ENCODE measurements around the gene LRRC71.

Gene LRRC71

GRCh38 chr1:156901966-156902915, 18.2 kb upstream of the LRRC71 start:
- no peak for DNase-seq
- in situ Hi-C loops (cut with HindIII; ENCODE audit: low pct_ligation_motif_present, low pct_unique_long_range_greater_than_20kb, low sequenced_read_pairs): no loop called here

- DNase-seq: no peak
- in situ Hi-C loops (cut with HindIII; ENCODE audit: low pct_ligation_motif_present, low pct_unique_long_range_greater_than_20kb, low sequenced_read_pairs): no loop called here
These were observed 16.9 kb upstream of the LRRC71 start for GRCh38 chr1:156903328-156904091.

DNA sequence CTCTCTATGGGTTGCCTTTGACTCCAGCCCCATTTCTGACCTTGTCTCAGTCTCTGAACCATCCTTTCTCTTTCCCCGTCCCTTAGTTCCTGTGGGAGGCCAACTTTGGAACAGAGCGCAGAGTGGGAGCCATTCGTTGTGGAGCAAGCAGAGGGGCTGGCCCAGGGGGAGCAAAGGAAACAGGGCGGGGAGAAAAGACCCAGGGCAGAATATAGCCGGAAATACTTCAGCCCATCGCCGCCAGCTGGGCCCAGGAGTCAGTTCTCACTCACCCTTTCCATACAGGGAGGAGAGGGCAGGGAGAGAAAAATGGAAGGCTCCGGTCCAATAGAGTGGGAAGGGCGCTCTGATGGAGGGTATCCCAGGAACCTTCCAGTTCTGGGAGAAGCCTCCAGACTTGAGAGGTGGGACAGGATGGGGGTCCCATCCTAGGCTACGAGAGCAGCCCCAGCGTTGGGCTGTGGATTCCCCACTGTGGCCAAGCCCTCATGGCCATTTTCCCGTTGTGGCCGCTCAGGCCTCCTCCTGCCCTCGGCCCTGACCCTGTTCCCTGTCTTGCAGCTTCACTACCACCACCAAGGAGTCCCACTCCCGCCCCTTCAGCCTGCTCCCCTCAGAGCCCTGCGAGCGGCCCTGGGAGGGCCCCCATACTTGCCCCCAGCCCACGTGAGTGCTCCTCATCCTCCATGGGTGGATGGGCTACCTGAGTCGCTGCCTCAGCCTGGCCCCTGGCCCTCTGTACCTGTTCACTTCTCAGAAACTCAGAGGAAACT, 16.1 kb upstream of the LRRC71 start:
- in situ Hi-C loops (cut with HindIII; ENCODE audit: low pct_ligation_motif_present, low pct_unique_long_range_greater_than_20kb, low sequenced_read_pairs): no loop called here
- no peak for DNase-seq

DNA sequence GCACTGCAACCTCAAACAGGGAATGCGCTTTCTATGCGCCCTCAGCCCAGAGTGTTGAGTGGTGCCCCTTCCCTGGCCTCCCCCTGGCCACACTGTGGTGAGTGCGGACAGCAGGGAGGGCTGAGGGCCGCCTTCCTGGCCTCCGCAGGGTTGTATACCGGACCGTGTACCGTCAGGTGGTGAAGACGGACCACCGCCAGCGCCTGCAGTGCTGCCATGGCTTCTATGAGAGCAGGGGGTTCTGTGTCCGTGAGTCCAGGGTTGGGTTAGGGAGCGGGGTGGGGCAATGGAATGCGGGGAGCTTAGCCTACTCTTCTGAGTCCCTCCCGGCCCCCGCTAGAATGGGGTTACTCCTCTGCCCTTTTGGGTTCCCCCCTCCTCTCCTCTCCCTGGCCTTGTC, 15.3 kb upstream of the LRRC71 start:
- no peak for DNase-seq
- in situ Hi-C loops (cut with HindIII; ENCODE audit: low pct_ligation_motif_present, low pct_unique_long_range_greater_than_20kb, low sequenced_read_pairs): no loop called here

- in situ Hi-C loops (cut with HindIII; ENCODE audit: low pct_ligation_motif_present, low pct_unique_long_range_greater_than_20kb, low sequenced_read_pairs): no loop called here
These were observed 14.8 kb upstream of the LRRC71 start for GRCh38 chr1:156905651-156906050.

DNA sequence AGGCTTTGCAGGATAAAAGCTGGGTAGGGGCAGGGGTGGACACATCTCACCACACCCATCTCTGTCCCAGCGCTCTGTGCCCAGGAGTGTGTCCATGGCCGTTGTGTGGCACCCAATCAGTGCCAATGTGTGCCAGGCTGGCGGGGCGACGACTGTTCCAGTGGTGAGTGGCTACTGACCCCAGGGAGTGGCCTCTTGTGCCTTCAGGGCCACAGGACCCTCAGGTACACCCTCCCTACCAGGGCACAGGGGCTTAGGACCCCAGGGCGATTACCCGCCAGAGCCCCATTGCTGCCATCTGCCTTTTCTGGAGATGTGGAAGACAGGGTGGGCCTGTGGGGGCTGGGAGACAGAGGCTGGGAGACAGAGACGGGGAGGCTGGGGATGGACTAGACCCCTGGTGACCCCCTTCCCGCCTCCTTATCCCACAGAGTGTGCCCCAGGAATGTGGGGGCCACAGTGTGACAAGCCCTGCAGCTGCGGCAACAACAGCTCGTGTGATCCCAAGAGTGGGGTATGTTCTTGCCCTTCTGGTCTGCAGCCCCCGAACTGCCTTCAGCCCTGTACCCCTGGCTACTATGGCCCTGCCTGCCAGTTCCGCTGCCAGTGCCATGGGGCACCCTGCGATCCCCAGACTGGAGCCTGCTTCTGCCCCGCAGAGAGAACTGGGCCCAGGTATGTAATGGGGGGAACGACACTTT, 14.1 kb upstream of the LRRC71 start:
- in situ Hi-C loops (cut with HindIII; ENCODE audit: low pct_ligation_motif_present, low pct_unique_long_range_greater_than_20kb, low sequenced_read_pairs): no loop called here
- DNase-seq: no peak

More at GRCh38 chr1:156905651-156906050, 14.8 kb upstream of the LRRC71 start:
- DNase-seq: no peak

DNA sequence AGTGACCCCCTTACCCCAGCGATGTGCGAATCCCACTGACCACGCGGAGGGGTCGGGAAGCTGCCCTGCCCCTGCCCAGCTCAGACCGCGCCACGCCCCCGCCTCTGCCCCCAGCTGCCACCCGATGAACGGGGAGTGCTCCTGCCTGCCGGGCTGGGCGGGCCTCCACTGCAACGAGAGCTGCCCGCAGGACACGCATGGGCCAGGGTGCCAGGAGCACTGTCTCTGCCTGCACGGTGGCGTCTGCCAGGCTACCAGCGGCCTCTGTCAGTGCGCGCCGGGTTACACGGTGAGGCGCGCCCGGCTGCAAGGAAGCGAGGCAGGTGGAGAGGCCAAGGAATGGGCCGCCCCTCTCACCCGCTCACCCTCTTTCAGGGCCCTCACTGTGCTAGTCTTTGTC, 11.9 kb upstream of the LRRC71 start:
- DNase-seq: no peak
- in situ Hi-C loops (cut with HindIII; ENCODE audit: low pct_ligation_motif_present, low pct_unique_long_range_greater_than_20kb, low sequenced_read_pairs): no loop called here

- no peak for DNase-seq
- in situ Hi-C loops (cut with HindIII; ENCODE audit: low pct_ligation_motif_present, low pct_unique_long_range_greater_than_20kb, low sequenced_read_pairs): no loop called here
These were observed 11.5 kb upstream of the LRRC71 start for GRCh38 chr1:156908955-156909354.

GRCh38 chr1:156909671-156910070, 10.8 kb upstream of the LRRC71 start:
- in situ Hi-C loops (cut with HindIII; ENCODE audit: low pct_ligation_motif_present, low pct_unique_long_range_greater_than_20kb, low sequenced_read_pairs): no loop called here
- no peak for DNase-seq

- in situ Hi-C loops (cut with HindIII; ENCODE audit: low pct_ligation_motif_present, low pct_unique_long_range_greater_than_20kb, low sequenced_read_pairs): no loop called here
- peak; percentile 36 for DNase-seq
These were observed 10.1 kb upstream of the LRRC71 start for GRCh38 chr1:156910309-156910782.

DNA sequence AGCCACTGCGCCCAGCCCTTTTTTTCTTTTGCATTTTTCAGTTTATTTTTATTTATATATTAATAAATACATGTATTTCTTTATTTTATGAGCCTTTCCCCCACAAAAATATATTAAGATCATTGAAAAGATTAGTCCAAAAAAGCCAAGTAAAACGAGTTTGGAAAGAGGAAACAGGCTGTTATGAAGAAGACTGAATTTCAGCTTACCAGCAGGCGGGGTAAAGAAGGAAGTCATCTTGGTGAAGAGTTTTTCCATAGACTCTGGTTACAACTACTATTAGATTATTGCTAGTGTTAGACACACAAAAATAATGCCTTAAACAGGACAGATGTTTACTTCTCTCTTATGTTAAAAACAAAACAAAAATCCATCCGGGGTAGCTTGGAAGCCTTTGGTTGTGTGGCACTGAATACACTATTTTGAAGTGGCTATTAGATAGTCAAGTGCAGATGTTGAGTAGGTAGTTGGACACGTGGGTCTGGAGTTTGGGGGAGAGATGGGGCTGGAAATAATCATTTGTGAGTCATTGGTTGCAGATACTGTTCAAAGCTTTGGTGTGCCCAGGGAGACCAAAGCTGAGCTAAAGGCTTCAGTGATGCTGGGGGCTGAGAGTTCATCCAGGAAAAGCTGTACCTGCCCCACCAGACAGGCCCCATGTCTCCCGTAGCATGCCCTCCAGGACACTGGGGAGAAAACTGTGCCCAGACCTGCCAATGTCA, 8.7 kb upstream of the LRRC71 start:
- in situ Hi-C loops (cut with HindIII; ENCODE audit: low pct_ligation_motif_present, low pct_unique_long_range_greater_than_20kb, low sequenced_read_pairs): no loop called here
- DNase-seq: no peak

GRCh38 chr1:156912310-156912709, 8.1 kb upstream of the LRRC71 start:
- no peak for DNase-seq
- in situ Hi-C loops (cut with HindIII; ENCODE audit: low pct_ligation_motif_present, low pct_unique_long_range_greater_than_20kb, low sequenced_read_pairs): no loop called here

GRCh38 chr1:156912861-156913808, 7.3 kb upstream of the LRRC71 start:
- in situ Hi-C loops (cut with HindIII; ENCODE audit: low pct_ligation_motif_present, low pct_unique_long_range_greater_than_20kb, low sequenced_read_pairs): no loop called here
- no peak for DNase-seq

GRCh38 chr1:156913809-156914387, 6.5 kb upstream of the LRRC71 start:
- no peak for DNase-seq
- in situ Hi-C loops (cut with HindIII; ENCODE audit: low pct_ligation_motif_present, low pct_unique_long_range_greater_than_20kb, low sequenced_read_pairs): no loop called here

- in situ Hi-C loops (cut with HindIII; ENCODE audit: low pct_ligation_motif_present, low pct_unique_long_range_greater_than_20kb, low sequenced_read_pairs): no loop called here
- no peak for DNase-seq
These were observed 6.0 kb upstream of the LRRC71 start for GRCh38 chr1:156914440-156914856.

DNA sequence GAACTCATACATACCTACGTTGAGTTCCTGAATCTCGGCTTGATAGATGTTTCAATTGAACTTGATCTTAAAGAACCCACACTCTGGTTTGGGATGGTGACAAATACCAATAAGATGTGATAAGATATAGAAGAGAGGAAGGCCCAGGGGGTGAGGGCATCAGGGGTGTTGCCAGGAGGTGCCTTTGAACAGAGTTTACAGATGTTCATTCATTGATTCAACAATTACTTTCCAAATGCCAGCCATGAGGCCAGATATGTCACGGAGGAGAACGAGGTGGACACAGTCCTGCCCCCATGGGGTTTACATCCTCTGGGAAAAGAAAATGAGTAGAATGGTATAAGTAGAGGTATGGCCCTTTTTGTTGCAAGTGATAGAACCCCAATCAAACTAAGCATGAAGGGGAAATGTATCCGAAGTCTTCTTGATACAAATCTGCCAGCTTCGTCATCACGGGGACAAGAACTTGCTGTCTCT, 659 bp downstream of the LRRC71 start:
- in situ Hi-C loops (cut with HindIII; ENCODE audit: low pct_ligation_motif_present, low pct_unique_long_range_greater_than_20kb, low sequenced_read_pairs): no loop called here
- no peak for DNase-seq

All from ACHN (cell line).